MCF 10A (cell line): Measurements from ENCODE around the gene EEF2KMT. TPM values are rescaled to one million over a fixed set of nuclear protein-coding genes. Genes with fewer than 3 reads are reported as not detected.
A peak's percentile ranks its signal among the peaks of the same experiment; 100 is the strongest.
"Not testable (repeated sequence)": the region's sequence is repeated elsewhere in the genome, so short reads cannot be mapped to it uniquely, and the experiment has no call there.

Experiments
- BruUV-seq: library from RNA; stranded (reverse); fragments of 400-500 nt; replicated peaks from 2 replicates; lab custom pipeline; 2021; lab: Mats Ljungman, UMichigan
- CTCF ChIA-PET: fragments of 300-600 bp; sonication (Branson Sonifier 250); formaldehyde crosslinking; extraction: SDS; loops from one replicate; lab custom pipeline; 2021; ENCODE audit warnings: antibody characterized with exemption, inconsistent platforms; lab: Yijun Ruan, JAX
- POLR2A ChIA-PET: fragments of 300-600, 350-650 bp; sonication (Branson Sonifier 250); formaldehyde crosslinking; extraction: SDS; loops from one replicate; lab custom pipeline; 2020; ENCODE audit warnings: antibody characterized with exemption, inconsistent platforms; lab: Yijun Ruan, JAX
- DNase-seq: peaks from one replicate; pipeline ENCODE4 v3.0.0-alpha.2; 2018; ENCODE audit not compliant: unreplicated experiment
- H3K27ac Mint-ChIP-seq: one replicate; pipeline ENCODE4 v1.8.0; 2022; ENCODE audit warnings: mild to moderate bottlenecking, low read depth, mixed read lengths; ENCODE audit not compliant: unreplicated experiment
- H3K27me3 Mint-ChIP-seq: one replicate; pipeline ENCODE4 v1.8.0; 2022; ENCODE audit warnings: mixed read lengths; ENCODE audit not compliant: insufficient read depth, unreplicated experiment
- H3K36me3 Mint-ChIP-seq: one replicate; pipeline ENCODE4 v1.8.0; 2022; ENCODE audit warnings: mild to moderate bottlenecking, moderate library complexity, mixed read lengths; ENCODE audit not compliant: insufficient read depth, unreplicated experiment
- H3K4me1 Mint-ChIP-seq: one replicate; pipeline ENCODE4 v1.8.0; 2022; ENCODE audit warnings: mixed read lengths; ENCODE audit not compliant: insufficient read depth, unreplicated experiment
- H3K4me3 Mint-ChIP-seq: one replicate; pipeline ENCODE4 v1.8.0; 2022; ENCODE audit warnings: mild to moderate bottlenecking, moderate library complexity, mixed read lengths; ENCODE audit not compliant: unreplicated experiment
- H3K9me3 Mint-ChIP-seq: one replicate; pipeline ENCODE4 v1.8.0; 2022; ENCODE audit warnings: mixed read lengths; ENCODE audit not compliant: unreplicated experiment
- intact Hi-C: fragments of 100-400 bp; cut with micrococcal nuclease; formaldehyde crosslinking; loops from 2 replicates; pipeline ENCODE4 v1.14.1; 2022
- total RNA-seq: library from RNA; stranded (reverse); gene quantifications from 2 replicates; pipeline ENCODE4 v1.2.3, GENCODE V29; 2022
- TF ChIP-seq, protein P1 (sequence below): fragments of 200-600 bp; IDR thresholded peaks from one replicate; pipeline ENCODE4 v1.8.0; 2022; ENCODE audit warnings: antibody characterized with exemption, mild to moderate bottlenecking; ENCODE audit not compliant: unreplicated experiment

Gene EEF2KMT
- total RNA-seq, 1 experiment from 2014 or later = 25.8 TPM

DNA sequence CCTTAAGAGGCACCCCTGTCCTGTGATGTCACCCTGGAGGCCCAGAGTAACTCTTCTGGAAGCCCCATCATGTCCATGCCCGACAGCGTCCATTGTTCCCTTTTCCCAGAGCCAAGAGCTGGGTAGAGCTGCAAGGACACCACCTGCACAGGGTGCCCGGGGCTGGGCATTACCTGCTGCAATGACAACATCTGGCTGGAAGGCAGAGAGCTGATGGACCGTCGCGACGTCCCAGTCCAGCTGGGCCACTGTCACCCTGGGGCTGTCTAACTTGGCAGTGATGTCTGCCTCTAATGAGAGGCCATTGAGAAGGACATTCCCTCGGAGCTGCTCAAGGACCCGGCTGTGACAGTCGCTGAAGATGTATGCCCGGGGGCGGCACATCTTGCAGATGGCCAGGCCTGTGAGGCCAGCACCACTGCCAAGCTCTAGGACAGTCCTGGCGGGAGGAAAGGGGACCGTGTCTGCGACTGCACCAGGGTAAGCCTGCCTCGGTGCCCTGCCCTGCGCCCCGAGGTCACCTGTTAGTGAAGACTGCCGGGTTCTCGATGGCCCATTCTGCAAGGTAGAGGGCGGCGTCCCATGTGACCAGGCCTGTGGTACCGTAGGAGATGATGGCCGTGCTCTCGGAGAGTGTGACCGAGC, 7.6 kb downstream of the EEF2KMT start:
- CTCF ChIA-PET = interaction anchor here (0.8 kb wide), 1 partner anchor 135 kb away, joined by 4 read pairs; no protein-coding TSS in a partner anchor
- intact Hi-C loops = loop anchor here (10.0 kb wide), 2 partner anchors 245 to 355 kb away; partner anchors contain the start of genes ANKS3, DNAAF8, GLYR1 and UBN1
- POLR2A ChIA-PET = not testable (repeated sequence)

DNA sequence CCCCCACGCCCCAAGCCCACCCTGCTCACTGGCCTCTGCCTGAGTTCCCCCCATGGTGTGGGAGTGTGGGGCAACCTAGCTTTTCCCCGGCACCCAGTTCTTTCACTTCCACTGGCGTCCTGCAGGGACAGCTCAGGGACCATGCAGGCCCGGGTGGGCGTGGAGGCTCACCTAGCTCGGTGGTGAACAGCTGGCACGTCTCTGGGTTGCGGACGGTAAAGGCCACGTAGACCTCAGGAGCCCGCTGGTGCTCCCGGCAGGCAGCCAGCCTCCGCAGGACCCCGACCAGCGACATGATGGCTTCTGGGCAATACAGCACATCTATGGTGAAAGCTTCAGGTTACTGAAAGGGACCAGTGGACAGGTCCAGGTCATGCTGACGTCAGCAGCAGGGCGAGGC, 8.7 kb downstream of the EEF2KMT start:
- not testable (repeated sequence) for H3K4me3 Mint-ChIP-seq, H3K27ac Mint-ChIP-seq, H3K4me1 Mint-ChIP-seq, H3K27me3 Mint-ChIP-seq, BruUV-seq, H3K9me3 Mint-ChIP-seq, DNase-seq
- intact Hi-C loops = loop anchor here (10.0 kb wide), 1 partner anchor 244 kb away; the partner anchor contains the start of genes GLYR1 and UBN1
- POLR2A ChIA-PET = interaction anchor here (0.7 to 0.9 kb wide), 2 partner anchors 10 to 54 kb away, joined by 3 to 4 read pairs; no protein-coding TSS in a partner anchor
- CTCF ChIA-PET = interaction anchor here (0.7 to 1.0 kb wide), 2 partner anchors 132 to 590 kb away, joined by 3 to 4 read pairs; no protein-coding TSS in a partner anchor
- H3K36me3 Mint-ChIP-seq = peaks cover 32% of the 10 kb centered on the region

More for the DNA sequence above, 7.6 kb downstream of the EEF2KMT start:
- BruUV-seq, H3K4me3 Mint-ChIP-seq, H3K4me1 Mint-ChIP-seq, H3K27me3 Mint-ChIP-seq, H3K27ac Mint-ChIP-seq, DNase-seq, H3K9me3 Mint-ChIP-seq: not testable (repeated sequence)
- peaks cover 30% of the 10 kb centered on the region for H3K36me3 Mint-ChIP-seq

GRCh38 chr16:5088086-5088790, 9.4 kb downstream of the EEF2KMT start:
- H3K27me3 Mint-ChIP-seq, BruUV-seq, CTCF ChIA-PET, H3K4me3 Mint-ChIP-seq, H3K4me1 Mint-ChIP-seq, H3K9me3 Mint-ChIP-seq, H3K27ac Mint-ChIP-seq, DNase-seq: not testable (repeated sequence)
- POLR2A ChIA-PET = interaction anchor here (0.9 kb wide), 1 partner anchor 10 kb away, joined by 4 read pairs; no protein-coding TSS in a partner anchor
- H3K36me3 Mint-ChIP-seq = peaks cover 35% of the 10 kb centered on the region
- intact Hi-C loops = loop anchor here (10.0 kb wide), 1 partner anchor 243 kb away; the partner anchor contains the start of genes GLYR1 and UBN1

- H3K9me3 Mint-ChIP-seq, H3K27me3 Mint-ChIP-seq, POLR2A ChIA-PET, H3K4me3 Mint-ChIP-seq, H3K27ac Mint-ChIP-seq, H3K4me1 Mint-ChIP-seq, BruUV-seq, DNase-seq: not testable (repeated sequence)
- intact Hi-C loops = loop anchor here (10.0 kb wide), 1 partner anchor 241 kb away; the partner anchor contains the start of genes GLYR1 and UBN1
- CTCF ChIA-PET = interaction anchor here (0.6 to 2.1 kb wide), 4 partner anchors 49 to 741 kb away, joined by 3 to 5 read pairs (median 4); no protein-coding TSS in a partner anchor
- peaks cover 44% of the 10 kb centered on the region for H3K36me3 Mint-ChIP-seq
Observed at GRCh38 chr16:5085716-5086115, 11.9 kb downstream of the EEF2KMT start.

GRCh38 chr16:5084802-5085201, 12.8 kb downstream of the EEF2KMT start:
- H3K9me3 Mint-ChIP-seq, BruUV-seq, H3K27me3 Mint-ChIP-seq, H3K4me1 Mint-ChIP-seq, H3K4me3 Mint-ChIP-seq, H3K27ac Mint-ChIP-seq: not testable (repeated sequence)
- peak; percentile 54 for DNase-seq
- ChIA-PET CTCF (interaction anchor here (0.8 to 2.1 kb wide), 7 partner anchors 9 to 380 kb away, joined by 3 to 7 read pairs (median 3); no protein-coding TSS in a partner anchor), POLR2A (interaction anchor here (0.8 kb wide), 1 partner anchor 52 kb away, joined by 3 read pairs; no protein-coding TSS in a partner anchor)
- TF ChIP-seq, protein P1, sequence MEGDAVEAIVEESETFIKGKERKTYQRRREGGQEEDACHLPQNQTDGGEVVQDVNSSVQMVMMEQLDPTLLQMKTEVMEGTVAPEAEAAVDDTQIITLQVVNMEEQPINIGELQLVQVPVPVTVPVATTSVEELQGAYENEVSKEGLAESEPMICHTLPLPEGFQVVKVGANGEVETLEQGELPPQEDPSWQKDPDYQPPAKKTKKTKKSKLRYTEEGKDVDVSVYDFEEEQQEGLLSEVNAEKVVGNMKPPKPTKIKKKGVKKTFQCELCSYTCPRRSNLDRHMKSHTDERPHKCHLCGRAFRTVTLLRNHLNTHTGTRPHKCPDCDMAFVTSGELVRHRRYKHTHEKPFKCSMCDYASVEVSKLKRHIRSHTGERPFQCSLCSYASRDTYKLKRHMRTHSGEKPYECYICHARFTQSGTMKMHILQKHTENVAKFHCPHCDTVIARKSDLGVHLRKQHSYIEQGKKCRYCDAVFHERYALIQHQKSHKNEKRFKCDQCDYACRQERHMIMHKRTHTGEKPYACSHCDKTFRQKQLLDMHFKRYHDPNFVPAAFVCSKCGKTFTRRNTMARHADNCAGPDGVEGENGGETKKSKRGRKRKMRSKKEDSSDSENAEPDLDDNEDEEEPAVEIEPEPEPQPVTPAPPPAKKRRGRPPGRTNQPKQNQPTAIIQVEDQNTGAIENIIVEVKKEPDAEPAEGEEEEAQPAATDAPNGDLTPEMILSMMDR = peak; percentile 66
- intact Hi-C loops = loop anchor here (10.0 kb wide), 1 partner anchor 240 kb away; the partner anchor contains the start of genes GLYR1 and UBN1
- H3K36me3 Mint-ChIP-seq = peaks cover 41% of the 10 kb centered on the region

DNA sequence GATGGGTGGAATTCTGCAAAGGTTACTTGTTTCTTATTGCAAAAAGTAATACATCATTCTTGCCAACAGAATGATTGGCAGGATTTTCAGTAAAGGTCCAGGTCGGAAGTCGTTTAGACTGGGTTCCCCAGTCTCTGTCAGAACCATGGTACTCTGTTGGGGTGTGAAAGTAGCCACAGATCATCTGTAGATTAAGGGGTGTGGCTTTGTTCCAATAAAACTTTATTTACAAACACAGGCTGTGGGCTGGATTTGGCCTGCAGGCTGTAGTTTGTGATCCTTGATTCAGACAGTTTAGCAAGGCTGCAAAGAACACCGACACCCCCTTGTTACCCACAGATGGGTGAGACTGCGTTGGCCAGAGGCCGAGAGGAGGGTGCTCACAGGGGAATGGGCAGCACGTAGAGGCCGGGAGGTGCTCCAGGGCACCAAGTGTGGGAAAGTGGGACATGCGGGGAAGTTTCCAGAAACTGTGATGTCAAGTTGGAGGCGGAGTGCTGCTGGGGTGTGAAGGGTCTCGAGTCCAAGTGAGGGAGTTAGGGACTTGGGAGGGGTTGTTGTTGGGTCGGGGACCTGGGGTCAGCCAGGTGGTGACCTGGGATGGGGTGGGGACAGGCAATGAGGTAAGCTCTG, 13.4 kb downstream of the EEF2KMT start:
- not testable (repeated sequence) for H3K27ac Mint-ChIP-seq, H3K9me3 Mint-ChIP-seq, H3K4me1 Mint-ChIP-seq, H3K27me3 Mint-ChIP-seq, BruUV-seq, DNase-seq, H3K4me3 Mint-ChIP-seq
- POLR2A ChIA-PET = interaction anchor here (0.8 kb wide), 1 partner anchor 51 kb away, joined by 3 read pairs; no protein-coding TSS in a partner anchor
- peaks cover 46% of the 10 kb centered on the region for H3K36me3 Mint-ChIP-seq
- CTCF ChIA-PET = interaction anchor here (0.8 to 2.1 kb wide), 7 partner anchors 8 to 380 kb away, joined by 3 to 7 read pairs (median 3); no protein-coding TSS in a partner anchor
- intact Hi-C loops = loop anchor here (10.0 kb wide), 1 partner anchor 239 kb away; the partner anchor contains the start of genes GLYR1 and UBN1

GRCh38 chr16:5083646-5084045, 13.9 kb downstream of the EEF2KMT start:
- H3K4me1 Mint-ChIP-seq, H3K9me3 Mint-ChIP-seq, H3K27ac Mint-ChIP-seq, BruUV-seq, H3K4me3 Mint-ChIP-seq, DNase-seq, POLR2A ChIA-PET, H3K27me3 Mint-ChIP-seq: not testable (repeated sequence)
- H3K36me3 Mint-ChIP-seq = peaks cover 49% of the 10 kb centered on the region
- CTCF ChIA-PET = interaction anchor here (1.3 to 2.4 kb wide), 2 partner anchors 9 kb away, joined by 5 to 9 read pairs; no protein-coding TSS in a partner anchor
- intact Hi-C loops = loop anchor here (10.0 kb wide), 1 partner anchor 239 kb away; the partner anchor contains the start of genes GLYR1 and UBN1
